ENCODE results near the gene DNAJC9.

The DNAJC9 gene

DNA sequence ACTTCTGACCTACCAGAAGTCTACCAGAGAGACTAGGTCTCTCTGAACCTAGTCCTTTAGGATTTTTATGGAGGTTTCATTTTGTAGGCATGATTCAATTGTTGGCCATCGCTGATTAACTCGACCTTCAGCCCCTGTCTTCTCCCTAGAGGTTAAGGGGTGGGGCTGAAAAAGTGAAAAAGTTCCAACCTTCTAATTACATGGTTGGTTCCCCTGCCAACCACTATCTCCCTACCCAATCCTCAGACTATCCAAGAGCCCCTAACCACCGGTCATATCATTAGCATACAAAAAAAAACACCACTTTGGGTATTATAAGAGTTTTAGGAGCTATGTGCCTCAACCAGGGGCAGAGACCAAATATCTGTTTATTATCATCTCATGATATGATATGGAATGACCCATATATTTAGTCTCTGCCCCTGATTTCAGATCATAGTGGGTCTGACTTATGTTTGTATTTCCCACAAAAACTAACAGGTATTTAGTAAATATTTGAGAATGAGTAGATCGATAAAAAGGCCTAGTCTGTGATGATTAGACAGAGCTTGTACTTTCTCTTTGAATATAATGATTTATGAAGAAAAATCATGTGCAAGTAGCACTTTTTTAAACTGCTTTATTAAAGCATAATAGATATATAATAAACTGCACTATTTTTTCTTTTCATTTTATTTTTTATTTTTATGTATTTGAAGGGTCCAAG is 35.8 kb downstream of the DNAJC9 start:
- H3K9me3 ChIP-seq (replicated peaks; ENCODE audit: insufficient read depth, low read length), result no peaks in the 10 kb centered on the region
- H3K4me2 ChIP-seq (ENCODE audit: low read depth, low read length), result no peak overlapping the region
- no peaks in the 10 kb centered on the region for H3K4me1 ChIP-seq (ENCODE audit: low read length)
- H3K27ac ChIP-seq (ENCODE audit: low read length), result no peak overlapping the region
- no peak overlapping the region for H3K9ac ChIP-seq (ENCODE audit: low read length)
- H3K9me2 ChIP-seq (replicated peaks; ENCODE audit: insufficient read depth, low read length), result no peaks in the 10 kb centered on the region
- no peak overlapping the region for H3K4me3 ChIP-seq (ENCODE audit: low read length)
- no peaks in the 10 kb centered on the region for H3K36me3 ChIP-seq (replicated peaks; ENCODE audit: insufficient read depth, low read length)
- H3K79me2 ChIP-seq (ENCODE audit: low read length), result no peaks in the 10 kb centered on the region
- no peaks in the 10 kb centered on the region for H4K20me1 ChIP-seq (ENCODE audit: insufficient read depth, low read length)
- no peak overlapping the region for H2AFZ ChIP-seq (ENCODE audit: low read length)
- H3K27me3 ChIP-seq (replicated peaks; ENCODE audit: insufficient read depth, low read length), result no peaks in the 10 kb centered on the region
- H3F3A ChIP-seq (ENCODE audit: insufficient read depth, low read length), result no peaks in the 10 kb centered on the region
- no peak for TF ChIP-seq EZH2 (optimal IDR thresholded peaks at IDR 0.05; ENCODE audit: low read depth, low read length)
- TF ChIP-seq CTCF (IDR thresholded peaks at IDR 0.05; ENCODE audit: low read length), result no peak
- TF ChIP-seq EZH2phosphoT487 (IDR thresholded peaks at IDR 0.05; ENCODE audit: low read length), result no peak
- DNase-seq, result no peak

GRCh38 chr10:73210395-73211105 is 36.5 kb downstream of the DNAJC9 start:
- Histone ChIP-seq H3K4me2 (ENCODE audit: low read depth, low read length) (no peak overlapping the region), H2AFZ (ENCODE audit: low read length) (no peak overlapping the region), H3F3A (ENCODE audit: insufficient read depth, low read length) (no peaks in the 10 kb centered on the region), H3K9ac (ENCODE audit: low read length) (no peak overlapping the region), H3K4me1 (ENCODE audit: low read length) (no peaks in the 10 kb centered on the region), H3K27ac (ENCODE audit: low read length) (no peak overlapping the region), H3K79me2 (ENCODE audit: low read length) (no peaks in the 10 kb centered on the region), H3K4me3 (ENCODE audit: low read length) (no peak overlapping the region), H4K20me1 (ENCODE audit: insufficient read depth, low read length) (no peaks in the 10 kb centered on the region), H3K9me2 (replicated peaks; ENCODE audit: insufficient read depth, low read length) (no peaks in the 10 kb centered on the region), H3K9me3 (replicated peaks; ENCODE audit: insufficient read depth, low read length) (no peaks in the 10 kb centered on the region), H3K36me3 (replicated peaks; ENCODE audit: insufficient read depth, low read length) (no peaks in the 10 kb centered on the region), H3K27me3 (replicated peaks; ENCODE audit: insufficient read depth, low read length) (no peaks in the 10 kb centered on the region)
- TF ChIP-seq CTCF (IDR thresholded peaks at IDR 0.05; ENCODE audit: low read length) (no peak), EZH2 (optimal IDR thresholded peaks at IDR 0.05; ENCODE audit: low read depth, low read length) (no peak), EZH2phosphoT487 (IDR thresholded peaks at IDR 0.05; ENCODE audit: low read length) (no peak)
- DNase-seq, result no peak

DNA sequence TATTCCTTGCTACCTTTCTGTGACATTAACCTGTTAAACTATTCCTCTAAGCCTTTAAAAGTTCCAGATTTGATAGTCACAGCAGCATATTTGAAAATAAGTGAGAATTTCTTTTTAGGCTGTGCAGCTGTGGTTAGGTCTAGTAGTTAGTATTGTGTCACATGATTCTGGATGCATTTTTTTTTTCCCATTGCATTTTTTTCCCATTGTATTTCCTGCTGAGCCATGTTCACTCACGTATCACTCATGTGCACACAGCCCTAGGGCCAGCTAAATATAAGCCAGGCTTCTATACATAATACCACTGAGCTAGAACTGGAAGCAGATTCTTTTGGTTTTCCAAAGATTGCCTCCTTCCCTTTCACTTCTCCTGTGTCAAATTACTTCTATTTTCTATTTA is 37.4 kb downstream of the DNAJC9 start:
- Histone ChIP-seq H3K4me3 (ENCODE audit: low read length) (no peak overlapping the region), H2AFZ (ENCODE audit: low read length) (no peak overlapping the region), H3K27me3 (replicated peaks; ENCODE audit: insufficient read depth, low read length) (no peaks in the 10 kb centered on the region), H3K9ac (ENCODE audit: low read length) (no peak overlapping the region), H3K4me1 (ENCODE audit: low read length) (no peaks in the 10 kb centered on the region), H3K4me2 (ENCODE audit: low read depth, low read length) (no peak overlapping the region), H3K27ac (ENCODE audit: low read length) (no peak overlapping the region), H3F3A (ENCODE audit: insufficient read depth, low read length) (no peaks in the 10 kb centered on the region), H4K20me1 (ENCODE audit: insufficient read depth, low read length) (no peaks in the 10 kb centered on the region), H3K36me3 (replicated peaks; ENCODE audit: insufficient read depth, low read length) (no peaks in the 10 kb centered on the region), H3K9me3 (replicated peaks; ENCODE audit: insufficient read depth, low read length) (no peaks in the 10 kb centered on the region), H3K9me2 (replicated peaks; ENCODE audit: insufficient read depth, low read length) (no peaks in the 10 kb centered on the region), H3K79me2 (ENCODE audit: low read length) (no peaks in the 10 kb centered on the region)
- DNase-seq, result no peak
- TF ChIP-seq CTCF (IDR thresholded peaks at IDR 0.05; ENCODE audit: low read length) (no peak), EZH2phosphoT487 (IDR thresholded peaks at IDR 0.05; ENCODE audit: low read length) (no peak), EZH2 (optimal IDR thresholded peaks at IDR 0.05; ENCODE audit: low read depth, low read length) (no peak)

Measured in MM.1S (cell line).